H1 (cell line): ENCODE data around the gene DSE. TPM values are rescaled to one million over a fixed set of nuclear protein-coding genes. Genes with fewer than 3 reads are reported as not detected.

Source experiments
- CTCF ChIA-PET: fragments of 300-600 bp; sonication (Branson Sonifier 250); formaldehyde crosslinking; loops from one replicate; lab custom pipeline; 2021; ENCODE audit not compliant: partially characterized antibody; lab: Charles Lee
- POLR2A ChIA-PET: fragments of 300-600 bp; sonication (Branson Sonifier 250); formaldehyde crosslinking; loops from one replicate; lab custom pipeline; 2021; ENCODE audit warnings: inconsistent platforms; ENCODE audit not compliant: partially characterized antibody; lab: Charles Lee
- DNase-seq, 2 experiments: peaks; one replicate each; pipeline versions ENCODE4 v3.0.0 to v3.0.0-alpha.2; 2010 to 2022; ENCODE audit warnings: low spot score in 2 of 2, low read depth in 1 of 2, mixed read lengths in 1 of 2
- FAIRE-seq: peaks from 2 replicates; lab custom pipeline; 2011; peaks lifted over from hg19 to GRCh38; lab: Jason Lieb, UNC
- H2AFZ ChIP-seq: 2 replicates; pipeline ENCODE4 v1.8.1; 2012; ENCODE audit warnings: low read length, inconsistent platforms
- H2AK5ac ChIP-seq: 2 replicates; pipeline ENCODE4 v1.6.1; 2013; ENCODE audit warnings: low read depth, low read length
- H2BK120ac ChIP-seq: replicated peaks from 2 replicates; pipeline ENCODE3; 2013; ENCODE audit warnings: low read depth, low read length, inconsistent platforms
- H2BK12ac ChIP-seq: 2 replicates; pipeline ENCODE4 v1.6.1; 2013; ENCODE audit warnings: low read depth, low read length
- H2BK15ac ChIP-seq: 2 replicates; pipeline ENCODE4 v1.6.1; 2013; ENCODE audit warnings: low read length
- H2BK20ac ChIP-seq: 2 replicates; pipeline ENCODE4 v1.6.1; 2013; ENCODE audit warnings: low read length
- H2BK5ac ChIP-seq: 2 replicates; pipeline ENCODE4 v1.6.1; 2013; ENCODE audit warnings: low read depth, low read length
- H3K14ac ChIP-seq: 2 replicates; pipeline ENCODE4 v1.6.1; 2013; ENCODE audit warnings: inconsistent platforms; ENCODE audit not compliant: insufficient read length
- H3K18ac ChIP-seq: 2 replicates; pipeline ENCODE4 v1.6.1; 2013; ENCODE audit warnings: low read length; ENCODE audit errors: extremely low read depth
- H3K23ac ChIP-seq: 2 replicates; pipeline ENCODE4 v1.6.1; 2013; ENCODE audit warnings: inconsistent platforms; ENCODE audit not compliant: insufficient read length
- H3K23me2 ChIP-seq: 2 replicates; pipeline ENCODE4 v1.6.1; 2013; ENCODE audit warnings: low read depth, low read length
- H3K27ac ChIP-seq: 2 replicates; pipeline ENCODE4 v1.6.1; 2011; ENCODE audit warnings: low read depth, low read length, inconsistent platforms
- H3K27me3 ChIP-seq, 4 experiments: replicated peaks in 1 of 4; 1 replicate in 1 of 4; 2 replicates in 3 of 4; pipeline versions ENCODE4 v1.6.1 to v1.8.1; 2011 to 2013; ENCODE audit warnings: low read length in 3 of 4, mild to moderate bottlenecking in 3 of 4, inconsistent platforms in 2 of 4, mixed read lengths in 2 of 4, moderate library complexity in 1 of 4; ENCODE audit not compliant: control insufficient read depth in 3 of 4, insufficient read depth in 3 of 4; ENCODE audit errors: extremely low read depth in 1 of 4
- H3K36me3 ChIP-seq, 4 experiments: 2 replicates each; pipeline versions ENCODE4 v1.6.1 to v1.8.1; 2011 to 2013; ENCODE audit warnings: mild to moderate bottlenecking in 4 of 4, low read length in 3 of 4, moderate library complexity in 2 of 4, control low read depth in 1 of 4, inconsistent platforms in 1 of 4; ENCODE audit not compliant: insufficient read depth in 4 of 4, control insufficient read depth in 2 of 4
- H3K4ac ChIP-seq: replicated peaks from 2 replicates; pipeline ENCODE3; 2013; ENCODE audit warnings: low read length, low read depth, mixed read lengths, inconsistent platforms; ENCODE audit not compliant: insufficient read length
- H3K4me1 ChIP-seq, 4 experiments: replicated peaks in 1 of 4; 1 replicate in 1 of 4; 2 replicates in 3 of 4; pipeline versions ENCODE4 v1.6.1 to v1.8.1; 2011 to 2013; ENCODE audit warnings: low read length in 3 of 4, inconsistent platforms in 2 of 4, mixed read lengths in 1 of 4; ENCODE audit not compliant: insufficient read depth in 4 of 4, control insufficient read depth in 3 of 4
- H3K4me2 ChIP-seq, 2 experiments: 2 replicates each; pipeline versions ENCODE4 v1.6.1 to v1.8.1; 2011 to 2013; ENCODE audit warnings: low read depth in 2 of 2, low read length in 2 of 2, control low read depth in 1 of 2, inconsistent platforms in 1 of 2, mild to moderate bottlenecking in 1 of 2; ENCODE audit not compliant: insufficient read depth in 1 of 2
- H3K4me3 ChIP-seq, 4 experiments: fragments of 200-600, 300-600 bp in 1 of 4; sonication (generic), shearing (Covaris generic), sonication (Bioruptor Twin) in 1 of 4; 2 replicates each; pipeline versions ENCODE4 v1.5.1 to v1.8.1; 2011 to 2016; ENCODE audit warnings: low read length in 4 of 4, low read depth in 3 of 4, control low read depth in 2 of 4, inconsistent platforms in 2 of 4, mild to moderate bottlenecking in 2 of 4, mixed read lengths in 1 of 4, moderate library complexity in 1 of 4; ENCODE audit not compliant: insufficient read depth in 2 of 4; ENCODE audit errors: extremely low read depth in 1 of 4
- H3K56ac ChIP-seq: replicated peaks from 2 replicates; pipeline ENCODE3; 2013; ENCODE audit warnings: low read depth, mild to moderate bottlenecking, mixed read lengths, low read length, inconsistent platforms; ENCODE audit not compliant: insufficient read length
- H3K79me1 ChIP-seq: 2 replicates; pipeline ENCODE4 v1.6.1; 2013; ENCODE audit warnings: low read depth, low read length, control low read depth
- H3K79me2 ChIP-seq, 2 experiments: 2 replicates each; pipeline versions ENCODE4 v1.6.1 to v1.8.1; 2012 to 2013; ENCODE audit warnings: low read length in 2 of 2, mild to moderate bottlenecking in 2 of 2, inconsistent platforms in 1 of 2; ENCODE audit not compliant: insufficient read depth in 2 of 2, control insufficient read depth in 1 of 2
- H3K9ac ChIP-seq, 4 experiments: replicated peaks in 1 of 4; 1 replicate in 1 of 4; 2 replicates in 3 of 4; pipeline versions ENCODE4 v1.6.1 to v1.8.1; 2011 to 2013; ENCODE audit warnings: low read depth in 3 of 4, low read length in 3 of 4, control low read depth in 2 of 4, mild to moderate bottlenecking in 2 of 4, moderate library complexity in 2 of 4, inconsistent platforms in 1 of 4; ENCODE audit errors: extremely low read depth in 1 of 4
- H3K9me3 ChIP-seq, 2 experiments: 2 replicates each; pipeline versions ENCODE4 v1.6.1 to v1.8.1; 2012 to 2013; ENCODE audit warnings: mild to moderate bottlenecking in 2 of 2, moderate library complexity in 2 of 2, control low read depth in 1 of 2, inconsistent platforms in 1 of 2, low read depth in 1 of 2, low read length in 1 of 2, mixed read lengths in 1 of 2; ENCODE audit not compliant: insufficient read depth in 2 of 2
- H4K20me1 ChIP-seq, 2 experiments: replicated peaks in 1 of 2; 2 replicates each; pipeline versions ENCODE3 to v1.8.1; 2011 to 2013; ENCODE audit warnings: inconsistent platforms in 2 of 2, low read length in 2 of 2, mild to moderate bottlenecking in 1 of 2; ENCODE audit not compliant: insufficient read depth in 2 of 2, control insufficient read depth in 1 of 2
- H4K5ac ChIP-seq: 2 replicates; pipeline ENCODE4 v1.6.1; 2013; ENCODE audit warnings: low read length, low read depth, mixed read lengths, inconsistent platforms; ENCODE audit not compliant: insufficient read length
- H4K8ac ChIP-seq: 2 replicates; pipeline ENCODE4 v1.8.0; 2013; ENCODE audit warnings: mild to moderate bottlenecking, moderate library complexity, low read length, inconsistent platforms; ENCODE audit not compliant: insufficient read depth; ENCODE audit errors: extremely low read depth
- H4K91ac ChIP-seq: replicated peaks from 2 replicates; pipeline ENCODE3; 2013; ENCODE audit warnings: low read length, mixed read lengths, inconsistent platforms; ENCODE audit not compliant: insufficient read length
- EP300 ChIP-seq, 2 experiments: IDR thresholded peaks; 1 replicate in 1 of 2; 2 replicates in 1 of 2; pipeline ENCODE4 v1.6.1; 2011 to 2012; ENCODE audit warnings: low read depth in 2 of 2, low read length in 2 of 2, mild to moderate bottlenecking in 2 of 2, borderline replicate concordance in 1 of 2, inconsistent platforms in 1 of 2, moderate library complexity in 1 of 2
- POLR2A ChIP-seq, 2 experiments: IDR thresholded peaks; 1 replicate in 1 of 2; 2 replicates in 1 of 2; pipeline ENCODE4 v1.6.1; 2011; ENCODE audit warnings: low read depth in 2 of 2, low read length in 2 of 2, mild to moderate bottlenecking in 2 of 2; ENCODE audit errors: control extremely low read depth in 1 of 2
- SIRT6 ChIP-seq: IDR thresholded peaks from one replicate; pipeline ENCODE4 v1.7.1; 2012; ENCODE audit warnings: low read length, inconsistent platforms
- WGBS, 2 experiments: shearing (Covaris generic) in 1 of 2; methylation state at CpG; one replicate each; pipeline versions ENCODE4 v1.1.6 to v1.1.7; 2013 to 2015; ENCODE audit warnings: low lambda C conversion rate in 2 of 2, mixed read lengths in 2 of 2, inconsistent platforms in 1 of 2, low coverage in 1 of 2, missing lambda C conversion rate in 1 of 2; ENCODE audit not compliant: insufficient replicate concordance in 2 of 2, insufficient coverage in 1 of 2, insufficient read length in 1 of 2; ENCODE audit errors: extremely low coverage in 1 of 2, missing lambda C conversion rate in 1 of 2; 5-methylcytosine and 5-hydroxymethylcytosine counted together
- polyA plus RNA-seq, 7 experiments: library from polyadenylated mRNA; depleted of rRNA in 3 of 7; stranded (reverse) in 5 of 7; unstranded in 2 of 7; fragments of >200 nt in 5 of 7; fragments of 200-250 nt in 2 of 7; gene quantifications; 1 replicate in 5 of 7; 2 replicates in 1 of 7; 4 replicates in 1 of 7; pipeline versions ENCODE4 v1.2.1 to v1.2.3, GENCODE V29; 2011 to 2013; ENCODE audit warnings: missing spikeins in 2 of 7, mixed read lengths in 2 of 7
- total RNA-seq: library from RNA; stranded (reverse); fragmentation: NEBNext Ultra II Directional; extraction: Animal tissue kit (Norgen Biotek cat#: 25700); gene quantifications from 2 replicates; pipeline ENCODE4 v1.2.1, GENCODE V29; 2021

Gene DSE
- total and polyA plus RNA-seq, 2 of the 8 experiments (the other 6 are each of a cell fraction or from before 2014, with no cell fraction given): 32.5 to 94.4 TPM

DNA sequence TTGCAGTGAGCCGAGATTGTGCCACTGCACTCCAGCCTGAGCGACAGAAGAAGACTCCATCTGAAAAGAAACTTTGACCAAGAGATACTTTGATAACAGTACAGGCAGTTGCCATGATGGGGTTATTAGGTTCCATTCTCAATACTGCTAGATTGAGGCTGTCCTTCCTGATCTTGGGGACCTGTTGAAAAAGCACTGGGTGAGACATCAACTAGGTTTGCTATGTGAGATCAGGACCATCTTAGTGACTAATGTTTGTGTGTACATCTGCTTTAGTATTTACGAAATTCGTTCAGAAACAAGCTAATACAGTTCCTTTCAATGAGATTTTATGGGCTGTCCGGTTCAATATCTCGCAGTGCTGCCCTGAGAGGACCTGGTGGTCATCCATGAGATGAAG is 2.6 kb downstream of the DSE start:
- H3K4ac ChIP-seq: no peak overlapping the region
- H3K4me2 ChIP-seq: no peak overlapping the region
- no peak overlapping the region for H4K5ac ChIP-seq
- peak in 1 of 2 experiments; percentile 22; a peak in 1 of 3 replicates for TF ChIP-seq POLR2A (IDR thresholded peaks at IDR 0.05; ENCODE audit: control extremely low read depth in 1 of 2, low read depth in 2 of 2, low read length in 2 of 2)
- TF ChIP-seq EP300 (IDR thresholded peaks at IDR 0.05; ENCODE audit: borderline replicate concordance in 1 of 2, low read depth in 2 of 2, low read length in 2 of 2): no peak
- no peak for TF ChIP-seq SIRT6
- H4K8ac ChIP-seq: no peak overlapping the region
- no peak overlapping the region for H2BK5ac ChIP-seq
- POLR2A ChIA-PET: interaction anchor here (1.7 to 2.0 kb wide), 2 partner anchors 56 to 95 kb away, joined by 4 read pairs; no protein-coding TSS in a partner anchor
- H4K20me1 ChIP-seq: peaks cover 2 to 3% of the 10 kb centered on the region in 2 experiments
- FAIRE-seq (no peak), DNase-seq (no peak)
- peaks cover 0 to 4% (median 0%) of the 10 kb centered on the region in 4 experiments; a peak in 2 of 8 replicates for H3K36me3 ChIP-seq
- no peak overlapping the region for H2AK5ac ChIP-seq
- no peaks in the 10 kb centered on the region for H3K9me3 ChIP-seq
- no peak overlapping the region for H3K9ac ChIP-seq
- H3K4me1 ChIP-seq: peaks cover 0 to 5% (median 2%) of the 10 kb centered on the region in 4 experiments; a peak in 4 of 7 replicates
- H2BK15ac ChIP-seq: no peak overlapping the region
- no peak overlapping the region for H3K27ac ChIP-seq
- H2AFZ ChIP-seq: no peak overlapping the region
- H3K79me2 ChIP-seq: peaks cover 3 to 65% of the 10 kb centered on the region in 2 experiments; a peak in 3 of 4 replicates
- H3K27me3 ChIP-seq: no peaks in the 10 kb centered on the region
- H4K91ac ChIP-seq: no peak overlapping the region
- CTCF ChIA-PET: interaction anchor here (0.6 to 2.1 kb wide), 6 partner anchors 20 to 130 kb away, joined by 3 to 10 read pairs (median 3); no protein-coding TSS in a partner anchor
- H3K14ac ChIP-seq: no peak overlapping the region
- H3K23ac ChIP-seq: no peak overlapping the region
- H2BK20ac ChIP-seq: no peak overlapping the region
- H3K79me1 ChIP-seq: peaks cover 2% of the 10 kb centered on the region; the same call in 1 of the 2 replicates
- H3K56ac ChIP-seq: no peak overlapping the region
- no peak overlapping the region for H3K18ac ChIP-seq
- no peak overlapping the region for H2BK120ac ChIP-seq
- WGBS, 2 experiments: 93% methylated on average over 6 of the region's 6 CpGs; no CpG with 5 or more reads in 1 of the 2 experiments
- peaks cover 4% of the 10 kb centered on the region; the same call in 1 of the 2 replicates for H3K23me2 ChIP-seq
- no peak overlapping the region for H3K4me3 ChIP-seq
- H2BK12ac ChIP-seq: no peak overlapping the region
